ENCODE data around the gene GARIN6.

GARIN6 gene

DNA sequence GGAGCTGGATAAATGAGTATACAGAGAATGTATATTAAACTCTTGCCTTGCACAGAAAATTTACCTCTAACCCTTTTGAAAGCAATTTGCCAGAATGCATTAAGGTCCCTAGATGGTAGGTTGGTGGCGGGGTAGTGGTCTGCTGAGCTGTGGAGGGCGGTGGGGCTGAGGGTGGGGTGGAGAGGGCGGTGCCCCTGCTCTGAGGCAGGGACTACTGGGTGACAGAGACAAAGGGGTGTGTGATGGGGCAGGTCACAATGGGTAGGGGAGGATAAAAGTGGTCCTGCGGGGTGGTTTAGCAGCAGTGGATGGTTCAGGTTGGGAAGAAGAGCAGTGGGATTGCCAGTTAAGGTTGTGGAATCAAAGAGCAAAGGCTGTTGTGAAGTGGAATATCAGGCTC, at the start of gene GARIN6:
TSS of gene GARIN6 (plus strand) at position 301 of the 400 bp plus-strand sequence. CDS start 422 bp downstream, outside the sequence.
- no peak for DNase-seq (ENCODE audit: extremely low spot score)
- ChIA-PET POLR2A (no interaction called here), CTCF (interaction anchor here (1.6 to 2.5 kb wide), 2 partner anchors 11 to 604 kb away, joined by 3 to 9 read pairs; no protein-coding TSS in a partner anchor)
- TF ChIP-seq, protein P1, sequence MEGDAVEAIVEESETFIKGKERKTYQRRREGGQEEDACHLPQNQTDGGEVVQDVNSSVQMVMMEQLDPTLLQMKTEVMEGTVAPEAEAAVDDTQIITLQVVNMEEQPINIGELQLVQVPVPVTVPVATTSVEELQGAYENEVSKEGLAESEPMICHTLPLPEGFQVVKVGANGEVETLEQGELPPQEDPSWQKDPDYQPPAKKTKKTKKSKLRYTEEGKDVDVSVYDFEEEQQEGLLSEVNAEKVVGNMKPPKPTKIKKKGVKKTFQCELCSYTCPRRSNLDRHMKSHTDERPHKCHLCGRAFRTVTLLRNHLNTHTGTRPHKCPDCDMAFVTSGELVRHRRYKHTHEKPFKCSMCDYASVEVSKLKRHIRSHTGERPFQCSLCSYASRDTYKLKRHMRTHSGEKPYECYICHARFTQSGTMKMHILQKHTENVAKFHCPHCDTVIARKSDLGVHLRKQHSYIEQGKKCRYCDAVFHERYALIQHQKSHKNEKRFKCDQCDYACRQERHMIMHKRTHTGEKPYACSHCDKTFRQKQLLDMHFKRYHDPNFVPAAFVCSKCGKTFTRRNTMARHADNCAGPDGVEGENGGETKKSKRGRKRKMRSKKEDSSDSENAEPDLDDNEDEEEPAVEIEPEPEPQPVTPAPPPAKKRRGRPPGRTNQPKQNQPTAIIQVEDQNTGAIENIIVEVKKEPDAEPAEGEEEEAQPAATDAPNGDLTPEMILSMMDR (IDR thresholded peaks at IDR 0.05; ENCODE audit: control extremely low read depth, extremely low read depth, low read depth, missing control alignments), result no peak

DNA sequence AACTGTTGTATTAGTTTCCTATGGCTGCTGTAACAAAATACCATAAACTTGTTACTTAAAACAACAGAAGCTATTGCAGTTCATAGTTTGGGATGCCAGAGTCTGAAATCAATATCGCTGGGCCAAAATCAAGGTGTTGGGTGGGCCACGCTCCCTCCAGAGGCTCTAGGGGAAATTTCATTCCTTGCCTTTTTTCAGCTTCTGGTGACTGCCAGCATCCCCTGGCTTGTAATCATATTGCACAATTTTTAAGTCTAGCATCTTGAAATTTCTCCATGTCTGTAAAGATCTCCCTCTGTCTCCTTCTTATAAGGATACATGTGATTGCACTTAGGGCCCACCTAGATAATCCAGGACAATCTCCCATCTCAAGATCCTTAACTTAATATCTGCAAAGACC, 48.8 kb upstream of the GARIN6 start:
- POLR2A ChIA-PET, result no interaction called here
- TF ChIP-seq, protein P1 (IDR thresholded peaks at IDR 0.05; ENCODE audit: control extremely low read depth, extremely low read depth, low read depth, missing control alignments), result no peak
- CTCF ChIA-PET, result interaction anchor here (0.9 to 1.8 kb wide), 5 partner anchors 8 to 208 kb away, joined by 3 to 8 read pairs (median 4); no protein-coding TSS in a partner anchor
- no peak for DNase-seq (ENCODE audit: extremely low spot score)

GRCh38 chr12:99600388-99600787, 47.2 kb upstream of the GARIN6 start:
- POLR2A ChIA-PET, result no interaction called here
- CTCF ChIA-PET, result interaction anchor here (1.0 to 1.3 kb wide), 4 partner anchors 15 to 210 kb away, joined by 3 to 5 read pairs (median 4); no protein-coding TSS in a partner anchor
- TF ChIP-seq, protein P1 (IDR thresholded peaks at IDR 0.05; ENCODE audit: control extremely low read depth, extremely low read depth, low read depth, missing control alignments), result no peak
- DNase-seq (ENCODE audit: extremely low spot score), result no peak

GRCh38 chr12:99609455-99610181, 37.9 kb upstream of the GARIN6 start:
- ChIA-PET POLR2A (no interaction called here), CTCF (no interaction called here)
- no peak for DNase-seq (ENCODE audit: extremely low spot score)
- TF ChIP-seq, protein P1 (IDR thresholded peaks at IDR 0.05; ENCODE audit: control extremely low read depth, extremely low read depth, low read depth, missing control alignments), result no peak

- ChIA-PET CTCF (interaction anchor here (2.1 to 2.9 kb wide), 2 partner anchors 9 to 13 kb away, joined by 8 to 18 read pairs; no protein-coding TSS in a partner anchor), POLR2A (no interaction called here)
- TF ChIP-seq, protein P1 (IDR thresholded peaks at IDR 0.05; ENCODE audit: control extremely low read depth, extremely low read depth, low read depth, missing control alignments), result no peak
- DNase-seq (ENCODE audit: extremely low spot score), result no peak
Measured at GRCh38 chr12:99611117-99611516, 36.4 kb upstream of the GARIN6 start.

DNA sequence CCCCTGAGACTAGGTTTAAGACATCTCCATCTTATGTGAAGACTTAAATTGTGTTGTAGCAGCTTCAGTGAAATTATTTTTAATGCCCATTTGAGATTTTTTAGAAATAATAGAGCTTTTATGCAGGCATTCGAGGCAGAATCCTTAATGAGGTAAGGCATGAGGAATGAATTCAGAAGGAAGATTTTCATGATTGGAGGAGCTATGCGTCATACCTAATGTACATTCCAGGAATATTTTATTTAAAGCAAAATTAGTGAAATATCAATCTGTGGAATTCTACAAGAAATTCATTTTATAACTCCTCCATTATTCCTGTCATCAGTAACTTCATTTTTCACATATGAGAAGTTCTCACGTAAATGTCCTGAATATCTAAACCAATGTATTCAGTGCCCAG, 36.0 kb upstream of the GARIN6 start:
- TF ChIP-seq, protein P1 (IDR thresholded peaks at IDR 0.05; ENCODE audit: control extremely low read depth, extremely low read depth, low read depth, missing control alignments), result no peak
- ChIA-PET POLR2A (no interaction called here), CTCF (interaction anchor here (2.1 to 2.9 kb wide), 2 partner anchors 9 to 14 kb away, joined by 8 to 18 read pairs; no protein-coding TSS in a partner anchor)
- DNase-seq (ENCODE audit: extremely low spot score), result no peak

Data from GM10248 (cell line).